Spinal cord (tissue), 10 donors: Measurements from ENCODE around the gene ITGA11. TPM values are rescaled to one million over a fixed set of nuclear protein-coding genes. Genes with fewer than 3 reads are reported as not detected.

Experiments
- DNase-seq, 6 donors: peaks; one replicate each; pipeline versions ENCODE4 v3.0.0 to v3.0.0-alpha.2; 2013 to 2015; ENCODE audit warnings: low spot score in 6 of 6, low read depth in 4 of 6
- H3K27ac ChIP-seq: one replicate; pipeline ENCODE4 v1.5.1; 2013; ENCODE audit warnings: low read depth, low read length, control low read depth
- H3K27me3 ChIP-seq: one replicate; pipeline ENCODE4 v1.6.1; 2013; ENCODE audit warnings: low read length; ENCODE audit not compliant: control insufficient read depth, insufficient read depth
- H3K36me3 ChIP-seq: one replicate; pipeline ENCODE4 v1.6.1; 2013; ENCODE audit warnings: low read length; ENCODE audit not compliant: control insufficient read depth, insufficient read depth
- H3K4me1 ChIP-seq: one replicate; pipeline ENCODE4 v1.6.1; 2013; ENCODE audit warnings: low read length; ENCODE audit not compliant: control insufficient read depth, insufficient read depth
- H3K4me3 ChIP-seq: one replicate; pipeline ENCODE4 v1.5.1; 2013; ENCODE audit warnings: low read depth, low read length, control low read depth
- H3K9me3 ChIP-seq: one replicate; pipeline ENCODE4 v1.6.1; 2013; ENCODE audit warnings: low read length; ENCODE audit not compliant: control insufficient read depth, insufficient read depth
- WGBS: methylation state at CpG from one replicate; pipeline ENCODE4 v1.1.5; 2013; ENCODE audit warnings: missing lambda C conversion rate; ENCODE audit not compliant: insufficient coverage; 5-methylcytosine and 5-hydroxymethylcytosine counted together
- polyA plus RNA-seq, 2 donors: library from polyadenylated mRNA; unstranded; fragments of 120-200 nt; gene quantifications; one replicate each; pipeline ENCODE4 v1.2.1, GENCODE V29; 2013; ENCODE audit not compliant: insufficient read length in 2 of 2
- total RNA-seq, 2 donors: library from RNA; depleted of rRNA in 1 of 2; stranded (reverse); fragments of 120-200 nt in 1 of 2; fragments of >200 nt in 1 of 2; gene quantifications; one replicate each; pipeline versions ENCODE4 v1.2.3 to v1.2.4, GENCODE V29; 2013 to 2014
- donor health status: healthy.

The ITGA11 gene
- total and polyA plus RNA-seq, 4 donors, result 4.8 to 18.7 (median 7.4) TPM

- H3K4me3 ChIP-seq, result no peak overlapping the region
- peaks cover 9% of the 10 kb centered on the region for H3K4me1 ChIP-seq
- H3K27me3 ChIP-seq, result peaks cover 24% of the 10 kb centered on the region
- no peak overlapping the region for H3K27ac ChIP-seq
- no peak for DNase-seq
- no peaks in the 10 kb centered on the region for H3K9me3 ChIP-seq
- H3K36me3 ChIP-seq, result no peaks in the 10 kb centered on the region
- no CpG with 5 or more reads among the region's 1 CpG for WGBS
These were observed 4.7 kb upstream of the ITGA11 start for GRCh38 chr15:68436680-68437079.

GRCh38 chr15:68435966-68436365, 4.0 kb upstream of the ITGA11 start:
- WGBS, result 83% methylated on average over 2 of the region's 3 CpGs
- Histone ChIP-seq H3K4me3 (no peak overlapping the region), H3K27ac (no peak overlapping the region), H3K4me1 (peaks cover 16% of the 10 kb centered on the region), H3K9me3 (no peaks in the 10 kb centered on the region), H3K27me3 (peaks cover 31% of the 10 kb centered on the region), H3K36me3 (no peaks in the 10 kb centered on the region)
- DNase-seq, result no peak

- H3K9me3 ChIP-seq, result no peaks in the 10 kb centered on the region
- H3K27ac ChIP-seq, result no peak overlapping the region
- H3K4me3 ChIP-seq, result no peak overlapping the region
- no peak for DNase-seq
- WGBS, result no CpG with 5 or more reads among the region's 6 CpGs
- H3K27me3 ChIP-seq, result peaks cover 42% of the 10 kb centered on the region
- no peaks in the 10 kb centered on the region for H3K36me3 ChIP-seq
- H3K4me1 ChIP-seq, result peaks cover 20% of the 10 kb centered on the region
These were observed 2.1 kb upstream of the ITGA11 start for GRCh38 chr15:68434021-68434420.

GRCh38 chr15:68433551-68433950, 1.6 kb upstream of the ITGA11 start:
- peaks cover 20% of the 10 kb centered on the region for H3K4me1 ChIP-seq
- H3K27me3 ChIP-seq, result peaks cover 42% of the 10 kb centered on the region
- no peak overlapping the region for H3K4me3 ChIP-seq
- WGBS, result no CpG with 5 or more reads among the region's 2 CpGs
- H3K9me3 ChIP-seq, result no peaks in the 10 kb centered on the region
- H3K27ac ChIP-seq, result no peak overlapping the region
- no peaks in the 10 kb centered on the region for H3K36me3 ChIP-seq
- no peak for DNase-seq

DNA sequence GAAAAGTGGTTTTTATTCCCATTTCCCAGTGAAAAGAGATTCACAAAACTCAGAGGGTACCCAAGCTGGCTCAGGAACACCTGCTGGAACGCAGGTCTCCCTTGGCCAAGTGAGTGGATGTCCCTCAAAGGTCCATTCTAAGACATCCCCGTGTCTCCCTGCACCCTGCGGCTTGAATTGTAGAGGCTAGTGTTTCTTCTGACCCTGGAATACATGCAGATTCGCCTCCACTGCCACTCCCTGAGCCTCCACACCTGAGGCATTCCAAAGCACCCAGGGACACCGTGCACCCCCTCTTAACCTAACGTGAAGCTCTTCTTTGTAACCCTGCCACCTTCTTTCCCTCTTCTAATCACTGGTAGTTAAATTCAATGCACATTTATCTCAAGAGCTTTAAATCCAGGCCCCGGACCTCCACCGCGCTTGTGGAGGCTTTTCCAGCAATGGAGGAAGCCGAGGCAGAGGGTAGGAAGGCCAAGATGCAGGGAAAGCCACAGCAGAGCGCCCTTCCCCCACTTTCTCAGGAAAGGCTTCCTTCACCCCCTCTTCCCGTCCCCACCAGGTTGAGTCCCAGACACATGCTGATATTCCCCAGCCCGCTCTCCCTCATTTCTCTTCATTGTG, 590 bp upstream of the ITGA11 start:
- no peaks in the 10 kb centered on the region for H3K9me3 ChIP-seq
- H3K27ac ChIP-seq, result no peak overlapping the region
- no peak for DNase-seq
- H3K27me3 ChIP-seq, result peaks cover 44% of the 10 kb centered on the region
- 58% methylated on average over 11 of the region's 13 CpGs for WGBS
- H3K36me3 ChIP-seq, result no peaks in the 10 kb centered on the region
- peaks cover 20% of the 10 kb centered on the region for H3K4me1 ChIP-seq
- H3K4me3 ChIP-seq, result no peak overlapping the region

GRCh38 chr15:68431037-68431791, 749 bp downstream of the ITGA11 start:
- 2% methylated on average over 69 of the region's 69 CpGs for WGBS
- Histone ChIP-seq H3K27ac (no peak overlapping the region), H3K9me3 (no peaks in the 10 kb centered on the region), H3K36me3 (no peaks in the 10 kb centered on the region), H3K4me3 (peak overlapping the region; percentile 35), H3K27me3 (peaks cover 44% of the 10 kb centered on the region), H3K4me1 (peaks cover 20% of the 10 kb centered on the region)
- DNase-seq, result no peak

DNA sequence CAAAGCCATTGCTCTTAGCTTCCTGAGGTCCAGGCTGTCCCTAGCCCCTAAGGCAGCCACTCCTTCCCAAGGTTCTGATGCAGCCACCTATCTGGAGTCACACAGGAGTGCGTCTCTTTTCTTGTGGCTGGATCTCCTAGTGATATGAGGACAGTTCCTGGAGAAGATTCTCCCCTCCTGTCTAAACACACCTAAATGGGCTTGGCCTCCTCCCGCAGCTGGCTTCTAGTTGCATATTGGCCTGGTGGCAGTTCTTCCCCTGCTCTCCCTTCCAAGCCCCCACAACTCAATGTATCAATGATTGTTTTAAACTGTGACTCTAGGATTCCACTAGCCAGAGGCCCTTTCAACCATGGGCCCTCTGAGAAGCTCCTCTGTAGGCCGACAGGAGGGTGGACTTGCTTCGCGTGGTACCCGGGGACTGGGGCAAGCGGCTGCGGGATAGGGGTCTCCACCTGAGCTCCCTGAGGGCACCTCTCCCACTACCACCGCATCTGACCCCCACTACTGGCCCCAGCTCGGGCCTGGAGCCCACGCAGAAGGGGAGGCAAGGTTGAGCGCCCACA, 1.4 kb downstream of the ITGA11 start:
- Histone ChIP-seq H3K9me3 (no peaks in the 10 kb centered on the region), H3K27me3 (peaks cover 44% of the 10 kb centered on the region), H3K4me3 (no peak overlapping the region), H3K36me3 (no peaks in the 10 kb centered on the region), H3K4me1 (peaks cover 20% of the 10 kb centered on the region), H3K27ac (no peak overlapping the region)
- DNase-seq, result no peak
- WGBS, result 56% methylated on average over 11 of the region's 12 CpGs

- no peak for DNase-seq
- no peak overlapping the region for H3K27ac ChIP-seq
- H3K27me3 ChIP-seq, result peaks cover 44% of the 10 kb centered on the region
- 96% methylated on average over 4 of the region's 5 CpGs for WGBS
- peaks cover 20% of the 10 kb centered on the region for H3K4me1 ChIP-seq
- H3K36me3 ChIP-seq, result no peaks in the 10 kb centered on the region
- no peak overlapping the region for H3K4me3 ChIP-seq
- H3K9me3 ChIP-seq, result no peaks in the 10 kb centered on the region
These were observed 2.1 kb downstream of the ITGA11 start for GRCh38 chr15:68429691-68430470.

DNA sequence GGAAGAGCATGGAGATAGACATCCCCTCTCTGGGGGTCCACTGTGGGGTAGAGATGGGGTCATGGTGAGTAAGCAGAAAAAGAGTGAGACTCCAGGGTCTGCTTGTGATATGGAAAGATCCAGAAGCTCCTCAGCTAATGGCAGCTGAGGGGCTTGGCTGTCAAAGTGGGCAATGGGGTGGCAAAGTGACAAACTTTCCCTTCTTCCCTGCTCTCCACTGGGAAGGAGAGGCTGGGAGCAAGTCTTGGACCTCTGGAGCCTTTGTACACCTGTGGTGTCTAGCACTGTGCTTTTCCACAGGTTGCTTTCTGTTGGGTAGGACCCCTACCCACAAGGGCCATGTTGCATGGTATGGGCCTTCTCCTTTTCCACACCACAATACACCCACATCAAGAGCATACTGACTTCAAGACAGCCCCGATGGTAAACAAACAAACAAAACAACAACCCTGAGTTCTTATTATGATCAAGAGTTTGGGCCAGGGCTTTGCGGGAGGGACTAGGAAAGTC, 3.5 kb downstream of the ITGA11 start:
- Histone ChIP-seq H3K36me3 (no peaks in the 10 kb centered on the region), H3K27ac (no peak overlapping the region), H3K27me3 (peaks cover 38% of the 10 kb centered on the region), H3K4me1 (peaks cover 20% of the 10 kb centered on the region), H3K9me3 (no peaks in the 10 kb centered on the region), H3K4me3 (no peak overlapping the region)
- WGBS, result 100% methylated on average over 1 of the region's 2 CpGs
- no peak for DNase-seq
